ENCODE measurements around the gene AK8. TPM values are rescaled to one million over a fixed set of nuclear protein-coding genes. Genes with fewer than 3 reads are reported as not detected.

AK8 gene
- total and polyA plus RNA-seq, 2 donors from 2014 or later = 6.2 to 6.3 TPM

DNA sequence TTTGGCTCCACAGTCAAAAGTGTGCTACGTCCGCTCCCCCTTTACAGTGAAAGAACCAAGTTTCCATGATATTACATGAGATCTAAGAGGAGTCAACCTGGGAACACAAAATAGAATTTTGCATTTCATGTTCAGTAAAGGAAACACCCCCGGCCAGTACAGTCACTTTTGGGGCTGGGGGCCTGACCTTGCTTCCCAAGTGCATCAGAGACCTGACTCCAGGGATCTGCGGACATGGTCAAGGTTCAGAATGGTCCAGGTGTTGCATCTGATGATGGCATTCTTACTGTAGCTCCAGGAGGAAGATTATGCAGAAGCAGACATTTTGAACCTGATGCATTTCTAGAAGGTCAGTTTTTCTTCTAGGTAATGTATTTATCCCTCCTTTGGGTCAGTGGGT is 39.8 kb downstream of the AK8 start:
- no peak for FAIRE-seq
- TF ChIP-seq, protein P1, sequence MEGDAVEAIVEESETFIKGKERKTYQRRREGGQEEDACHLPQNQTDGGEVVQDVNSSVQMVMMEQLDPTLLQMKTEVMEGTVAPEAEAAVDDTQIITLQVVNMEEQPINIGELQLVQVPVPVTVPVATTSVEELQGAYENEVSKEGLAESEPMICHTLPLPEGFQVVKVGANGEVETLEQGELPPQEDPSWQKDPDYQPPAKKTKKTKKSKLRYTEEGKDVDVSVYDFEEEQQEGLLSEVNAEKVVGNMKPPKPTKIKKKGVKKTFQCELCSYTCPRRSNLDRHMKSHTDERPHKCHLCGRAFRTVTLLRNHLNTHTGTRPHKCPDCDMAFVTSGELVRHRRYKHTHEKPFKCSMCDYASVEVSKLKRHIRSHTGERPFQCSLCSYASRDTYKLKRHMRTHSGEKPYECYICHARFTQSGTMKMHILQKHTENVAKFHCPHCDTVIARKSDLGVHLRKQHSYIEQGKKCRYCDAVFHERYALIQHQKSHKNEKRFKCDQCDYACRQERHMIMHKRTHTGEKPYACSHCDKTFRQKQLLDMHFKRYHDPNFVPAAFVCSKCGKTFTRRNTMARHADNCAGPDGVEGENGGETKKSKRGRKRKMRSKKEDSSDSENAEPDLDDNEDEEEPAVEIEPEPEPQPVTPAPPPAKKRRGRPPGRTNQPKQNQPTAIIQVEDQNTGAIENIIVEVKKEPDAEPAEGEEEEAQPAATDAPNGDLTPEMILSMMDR (IDR thresholded peaks at IDR 0.05; ENCODE audit: borderline replicate concordance, extremely low read depth, insufficient read depth) = no peak
- DNase-seq = no peak
- Histone ChIP-seq H3K27ac (ENCODE audit: low read depth in 2 of 2, low read length in 2 of 2) (no peak overlapping the region), H3K4me1 (ENCODE audit: control insufficient read depth in 2 of 3, insufficient read depth in 2 of 3, low read depth in 1 of 3, low read length in 3 of 3) (no peaks in the 10 kb centered on the region), H3K9ac (ENCODE audit: low read length in 3 of 3) (no peak overlapping the region), H3K9me3 (ENCODE audit: control insufficient read depth in 2 of 3, insufficient read depth in 1 of 3, low read length in 3 of 3) (no peaks in the 10 kb centered on the region), H3K4me3 (ENCODE audit: low read length in 3 of 3) (no peak overlapping the region), H3K36me3 (ENCODE audit: control insufficient read depth in 2 of 3, insufficient read depth in 3 of 3, low read length in 3 of 3) (no peaks in the 10 kb centered on the region), H3K27me3 (ENCODE audit: control insufficient read depth, insufficient read depth, low read length) (no peaks in the 10 kb centered on the region)
- intact Hi-C loops (cut with DNase I) = no loop called here

DNA sequence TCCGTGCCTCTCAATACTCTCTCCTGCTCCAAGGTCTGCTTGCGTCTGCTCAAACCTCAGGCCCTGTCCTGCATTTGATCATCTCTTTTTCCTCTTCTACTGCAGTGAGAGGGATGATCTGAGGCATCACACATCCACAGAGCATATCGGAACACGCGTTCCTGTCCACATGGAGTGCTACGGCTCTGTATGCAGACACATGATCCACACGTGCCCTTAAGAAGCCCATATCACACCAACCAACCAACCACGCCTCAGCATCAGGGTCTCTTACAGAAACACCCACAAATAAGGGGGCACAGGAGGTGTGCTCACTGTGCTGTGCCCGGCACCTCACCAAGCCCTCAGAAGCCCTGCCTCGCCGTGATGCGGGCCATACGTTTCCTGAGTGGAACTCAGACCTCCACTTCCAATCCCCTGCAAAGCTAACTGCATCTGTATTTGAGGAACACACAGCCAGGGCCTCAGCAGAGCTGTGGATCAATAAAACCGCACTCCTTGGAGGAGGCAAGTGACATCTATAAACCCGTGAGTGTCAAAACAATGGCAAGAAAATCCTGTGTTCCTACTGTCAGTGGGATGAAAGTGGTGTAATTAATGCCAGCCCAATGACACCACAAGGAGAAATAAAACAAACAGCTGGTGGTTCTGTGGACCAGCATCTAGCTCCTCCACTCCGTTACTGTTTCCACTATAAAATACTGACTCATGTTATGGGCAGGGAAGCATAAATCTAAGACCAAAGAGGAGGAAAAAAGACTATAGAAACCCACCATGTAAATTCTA is 40.4 kb downstream of the AK8 start:
- no peak for DNase-seq
- intact Hi-C loops (cut with DNase I) = no loop called here
- no peaks in the 10 kb centered on the region for H3K9me3 ChIP-seq (ENCODE audit: control insufficient read depth in 2 of 3, insufficient read depth in 1 of 3, low read length in 3 of 3)
- no peak overlapping the region for H3K27ac ChIP-seq (ENCODE audit: low read depth in 2 of 2, low read length in 2 of 2)
- no peaks in the 10 kb centered on the region for H3K4me1 ChIP-seq (ENCODE audit: control insufficient read depth in 2 of 3, insufficient read depth in 2 of 3, low read depth in 1 of 3, low read length in 3 of 3)
- TF ChIP-seq, protein P1 (IDR thresholded peaks at IDR 0.05; ENCODE audit: borderline replicate concordance, extremely low read depth, insufficient read depth) = no peak
- H3K9ac ChIP-seq (ENCODE audit: low read length in 3 of 3) = no peak overlapping the region
- H3K4me3 ChIP-seq (ENCODE audit: low read length in 3 of 3) = no peak overlapping the region
- no peaks in the 10 kb centered on the region for H3K27me3 ChIP-seq (ENCODE audit: control insufficient read depth, insufficient read depth, low read length)
- H3K36me3 ChIP-seq (ENCODE audit: control insufficient read depth in 2 of 3, insufficient read depth in 3 of 3, low read length in 3 of 3) = no peaks in the 10 kb centered on the region
- no peak for FAIRE-seq

DNA sequence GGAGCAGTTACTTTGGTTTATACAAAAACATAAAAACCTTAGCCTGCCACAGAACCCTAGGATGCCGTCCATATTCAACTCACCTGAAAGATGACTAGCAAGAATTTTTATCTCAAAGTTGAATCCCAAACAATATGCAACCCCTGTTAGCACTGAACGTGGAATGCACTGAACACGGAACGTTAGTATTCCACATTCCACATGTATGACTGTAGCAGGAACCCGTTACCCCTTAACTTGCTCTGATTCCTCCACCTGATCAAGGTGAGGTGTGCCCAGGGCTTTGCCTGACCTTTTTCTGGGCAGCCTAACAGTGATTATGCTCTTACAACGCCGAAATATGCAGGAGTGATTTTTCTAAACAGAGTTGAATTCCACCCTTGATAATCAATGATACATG is 43.7 kb downstream of the AK8 start:
- no peaks in the 10 kb centered on the region for H3K36me3 ChIP-seq (ENCODE audit: control insufficient read depth in 2 of 3, insufficient read depth in 3 of 3, low read length in 3 of 3)
- no peak overlapping the region for H3K9ac ChIP-seq (ENCODE audit: low read length in 3 of 3)
- H3K4me1 ChIP-seq (ENCODE audit: control insufficient read depth in 2 of 3, insufficient read depth in 2 of 3, low read depth in 1 of 3, low read length in 3 of 3) = no peaks in the 10 kb centered on the region
- no peak for FAIRE-seq
- DNase-seq = no peak
- no peaks in the 10 kb centered on the region for H3K9me3 ChIP-seq (ENCODE audit: control insufficient read depth in 2 of 3, insufficient read depth in 1 of 3, low read length in 3 of 3)
- intact Hi-C loops (cut with DNase I) = no loop called here
- no peak overlapping the region for H3K27ac ChIP-seq (ENCODE audit: low read depth in 2 of 2, low read length in 2 of 2)
- TF ChIP-seq, protein P1 (IDR thresholded peaks at IDR 0.05; ENCODE audit: borderline replicate concordance, extremely low read depth, insufficient read depth) = no peak
- no peaks in the 10 kb centered on the region for H3K27me3 ChIP-seq (ENCODE audit: control insufficient read depth, insufficient read depth, low read length)
- H3K4me3 ChIP-seq (ENCODE audit: low read length in 3 of 3) = no peak overlapping the region
